Loucy (cell line): ENCODE data around the gene C1orf50.
"Not testable (repeated sequence)": the region's sequence is repeated elsewhere in the genome, so short reads cannot be mapped to it uniquely, and the experiment has no call there.

Source experiments
- H2AFZ ChIP-seq: fragments of 200-600 bp; sonication (generic); 2 replicates; pipeline ENCODE4 v1.6.0; 2016; ENCODE audit warnings: antibody characterized with exemption, mild to moderate bottlenecking, low read length, moderate library complexity
- H3F3A ChIP-seq: fragments of 200-600 bp; 2 replicates; pipeline ENCODE4 v1.6.0; 2016; ENCODE audit warnings: antibody characterized with exemption, low read depth, mild to moderate bottlenecking
- H3K27me3 ChIP-seq: fragments of 200-600 bp; sonication (generic); 2 replicates; pipeline ENCODE4 v1.6.1; 2014; ENCODE audit warnings: low read length, mild to moderate bottlenecking; ENCODE audit not compliant: insufficient read depth, poor library complexity, severe bottlenecking
- H3K36me3 ChIP-seq: fragments of 200-600 bp; sonication (generic); 2 replicates; pipeline ENCODE4 v1.6.1; 2016; ENCODE audit warnings: low read length; ENCODE audit not compliant: insufficient read depth
- H3K4me1 ChIP-seq: fragments of 200-600 bp; sonication (generic); 2 replicates; pipeline ENCODE4 v1.5.1; 2014; ENCODE audit warnings: low read length, mild to moderate bottlenecking; ENCODE audit not compliant: insufficient read depth, poor library complexity, severe bottlenecking
- H3K4me2 ChIP-seq: fragments of 200-600 bp; sonication (generic); 2 replicates; pipeline ENCODE4 v1.6.0; 2014; ENCODE audit warnings: antibody characterized with exemption, low read length, low read depth, mild to moderate bottlenecking; ENCODE audit not compliant: poor library complexity, severe bottlenecking
- H3K4me3 ChIP-seq: fragments of 200-600 bp; sonication (generic); 2 replicates; pipeline ENCODE4 v1.5.1; 2014; ENCODE audit warnings: low read length, mild to moderate bottlenecking, mixed read lengths; ENCODE audit not compliant: poor library complexity, severe bottlenecking
- H3K79me2 ChIP-seq: fragments of 200-600 bp; sonication (generic); 2 replicates; pipeline ENCODE4 v1.6.1; 2014; ENCODE audit warnings: low read length; ENCODE audit not compliant: insufficient read depth
- H3K9ac ChIP-seq: fragments of 200-600 bp; sonication (generic); 2 replicates; pipeline ENCODE4 v1.6.0; 2014; ENCODE audit warnings: mild to moderate bottlenecking, low read depth, low read length, moderate library complexity; ENCODE audit not compliant: poor library complexity, severe bottlenecking
- H3K9me2 ChIP-seq: fragments of 200-600 bp; sonication (generic); replicated peaks from 2 replicates; pipeline ENCODE4 v1.6.1; 2016; ENCODE audit warnings: low read depth, low read length, mixed read lengths
- H3K9me3 ChIP-seq: fragments of 200-600 bp; sonication (generic); 2 replicates; pipeline ENCODE4 v1.6.1; 2014; ENCODE audit warnings: mild to moderate bottlenecking, antibody characterized with exemption, low read length, low read depth; ENCODE audit not compliant: insufficient read depth
- H4K20me1 ChIP-seq: fragments of 200-600 bp; sonication (generic); 2 replicates; pipeline ENCODE4 v1.6.0; 2014; ENCODE audit warnings: antibody characterized with exemption, low read length, mild to moderate bottlenecking; ENCODE audit not compliant: insufficient read depth, poor library complexity, severe bottlenecking
- EZH2phosphoT487 ChIP-seq: fragments of 200-600 bp; IDR thresholded peaks from 2 replicates; pipeline ENCODE4 v1.6.1; 2018; ENCODE audit warnings: antibody characterized with exemption, mild to moderate bottlenecking, moderate library complexity, borderline replicate concordance
- TF ChIP-seq, protein P1 (sequence below): fragments of 200-600 bp; sonication (generic); conservative IDR thresholded peaks from 2 replicates; pipeline ENCODE4 v1.5.1; 2014; ENCODE audit warnings: mild to moderate bottlenecking, antibody characterized with exemption, low read length

The C1orf50 gene

DNA sequence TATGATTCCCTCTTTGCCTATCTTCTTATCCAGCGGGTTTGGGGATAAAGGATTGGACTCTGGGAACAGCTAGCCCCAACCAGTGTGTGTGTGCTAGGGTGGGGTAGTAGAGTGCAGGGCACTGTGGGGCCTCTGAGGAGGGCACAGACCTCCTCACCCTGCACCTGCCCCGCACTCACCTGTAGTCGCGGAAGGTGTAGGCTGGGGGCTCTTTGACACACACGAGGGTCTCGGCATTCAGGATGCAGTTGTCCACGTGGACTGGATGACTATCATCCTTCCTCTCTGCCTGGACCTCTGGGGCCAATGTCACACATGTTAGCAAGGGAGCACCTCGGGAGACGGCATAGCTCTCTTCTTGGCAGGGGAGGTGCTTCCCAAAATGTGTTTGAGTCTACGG is 19.0 kb upstream of the C1orf50 start:
- Histone ChIP-seq H3K9ac (no peak overlapping the region), H3K27me3 (no peaks in the 10 kb centered on the region), H3K4me3 (no peak overlapping the region), H3K79me2 (no peaks in the 10 kb centered on the region), H3K4me1 (no peaks in the 10 kb centered on the region), H3K4me2 (no peak overlapping the region), H3F3A (no peaks in the 10 kb centered on the region), H4K20me1 (no peaks in the 10 kb centered on the region), H3K9me3 (no peaks in the 10 kb centered on the region), H3K9me2 (no peaks in the 10 kb centered on the region), H2AFZ (no peak overlapping the region), H3K36me3 (peaks cover 32% of the 10 kb centered on the region; the same call in 1 of the 2 replicates)
- TF ChIP-seq EZH2phosphoT487, result no peak
- TF ChIP-seq, protein P1, sequence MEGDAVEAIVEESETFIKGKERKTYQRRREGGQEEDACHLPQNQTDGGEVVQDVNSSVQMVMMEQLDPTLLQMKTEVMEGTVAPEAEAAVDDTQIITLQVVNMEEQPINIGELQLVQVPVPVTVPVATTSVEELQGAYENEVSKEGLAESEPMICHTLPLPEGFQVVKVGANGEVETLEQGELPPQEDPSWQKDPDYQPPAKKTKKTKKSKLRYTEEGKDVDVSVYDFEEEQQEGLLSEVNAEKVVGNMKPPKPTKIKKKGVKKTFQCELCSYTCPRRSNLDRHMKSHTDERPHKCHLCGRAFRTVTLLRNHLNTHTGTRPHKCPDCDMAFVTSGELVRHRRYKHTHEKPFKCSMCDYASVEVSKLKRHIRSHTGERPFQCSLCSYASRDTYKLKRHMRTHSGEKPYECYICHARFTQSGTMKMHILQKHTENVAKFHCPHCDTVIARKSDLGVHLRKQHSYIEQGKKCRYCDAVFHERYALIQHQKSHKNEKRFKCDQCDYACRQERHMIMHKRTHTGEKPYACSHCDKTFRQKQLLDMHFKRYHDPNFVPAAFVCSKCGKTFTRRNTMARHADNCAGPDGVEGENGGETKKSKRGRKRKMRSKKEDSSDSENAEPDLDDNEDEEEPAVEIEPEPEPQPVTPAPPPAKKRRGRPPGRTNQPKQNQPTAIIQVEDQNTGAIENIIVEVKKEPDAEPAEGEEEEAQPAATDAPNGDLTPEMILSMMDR, result no peak

DNA sequence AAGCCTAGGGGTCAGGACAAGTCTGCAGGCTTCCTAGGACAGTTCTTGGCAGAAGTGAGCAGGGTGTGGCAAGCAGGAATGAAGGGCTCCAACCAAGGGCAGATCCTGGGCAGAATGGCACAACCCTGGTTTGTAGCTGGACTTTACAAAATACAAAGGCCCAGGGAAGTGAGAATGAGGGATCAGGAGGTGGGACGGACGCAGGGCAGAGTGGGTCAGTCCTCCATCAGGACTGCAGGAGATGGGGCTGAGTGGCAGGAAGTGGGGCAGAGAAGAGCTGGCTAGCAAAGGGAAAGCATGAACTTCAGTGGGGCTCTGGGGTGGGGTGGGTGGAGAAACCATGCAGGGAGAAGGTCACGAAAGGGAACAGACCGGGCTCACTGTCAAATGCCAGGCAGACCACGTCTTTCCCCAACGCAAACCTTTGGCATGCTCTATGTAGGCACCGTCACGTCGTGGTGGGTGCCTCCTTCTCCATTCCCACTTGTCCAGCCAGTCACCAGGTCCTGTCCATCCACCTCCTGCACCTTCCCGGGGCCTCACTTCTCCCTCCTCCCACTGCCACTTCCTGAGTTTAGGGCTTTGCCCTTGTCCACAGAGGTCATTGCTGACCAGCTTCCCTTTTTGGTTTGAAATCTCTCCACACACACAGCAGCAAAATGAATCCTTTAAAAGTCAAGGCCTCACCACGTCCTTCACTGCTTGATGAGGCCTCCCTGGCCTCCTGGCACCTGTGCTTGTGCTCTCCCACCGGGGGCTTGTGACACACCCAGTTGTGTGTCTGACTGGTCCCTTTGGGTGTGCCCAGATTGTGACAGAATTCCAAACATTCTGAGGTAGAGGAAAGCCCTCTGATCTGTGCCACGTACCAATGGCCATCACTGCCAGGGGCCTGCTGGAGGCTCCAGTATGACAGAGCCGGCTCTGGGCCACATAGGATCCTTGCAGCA is 18.3 kb upstream of the C1orf50 start:
- no peaks in the 10 kb centered on the region for H3K4me1 ChIP-seq
- no peak overlapping the region for H3K4me2 ChIP-seq
- no peak overlapping the region for H3K9ac ChIP-seq
- H2AFZ ChIP-seq, result no peak overlapping the region
- no peaks in the 10 kb centered on the region for H4K20me1 ChIP-seq
- no peaks in the 10 kb centered on the region for H3K9me3 ChIP-seq
- H3K4me3 ChIP-seq, result no peak overlapping the region
- H3K79me2 ChIP-seq, result no peaks in the 10 kb centered on the region
- H3K9me2 ChIP-seq, result no peaks in the 10 kb centered on the region
- H3F3A ChIP-seq, result no peaks in the 10 kb centered on the region
- peaks cover 32% of the 10 kb centered on the region; the same call in 1 of the 2 replicates for H3K36me3 ChIP-seq
- no peak for TF ChIP-seq EZH2phosphoT487
- TF ChIP-seq, protein P1, result no peak
- no peaks in the 10 kb centered on the region for H3K27me3 ChIP-seq

DNA sequence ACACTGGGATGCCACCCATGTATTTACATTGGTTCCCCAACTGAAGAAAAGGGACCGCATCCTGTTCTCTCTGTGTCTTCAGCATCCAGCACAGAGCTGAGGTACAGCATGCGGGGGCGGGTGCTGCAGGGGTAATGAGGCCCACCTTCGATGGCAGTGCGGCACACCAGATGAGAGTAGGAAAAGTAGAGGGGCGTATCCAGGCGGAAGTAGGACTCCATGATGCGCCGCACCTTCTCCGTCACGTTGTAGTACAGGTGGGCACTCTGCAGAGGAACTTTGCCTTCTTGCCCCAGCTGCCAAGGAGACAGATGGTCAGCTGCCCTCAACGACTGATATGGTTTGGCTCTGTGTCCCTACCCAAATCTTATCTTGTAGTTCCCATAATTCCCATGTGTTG is 17.0 kb upstream of the C1orf50 start:
- peaks cover 43% of the 10 kb centered on the region; the same call in 1 of the 2 replicates for H3K36me3 ChIP-seq
- H3K4me3 ChIP-seq, result no peak overlapping the region
- H2AFZ ChIP-seq, result no peak overlapping the region
- no peaks in the 10 kb centered on the region for H3K9me2 ChIP-seq
- no peaks in the 10 kb centered on the region for H3K79me2 ChIP-seq
- TF ChIP-seq, protein P1, result no peak
- TF ChIP-seq EZH2phosphoT487, result no peak
- no peaks in the 10 kb centered on the region for H3K9me3 ChIP-seq
- H3K4me1 ChIP-seq, result no peaks in the 10 kb centered on the region
- no peaks in the 10 kb centered on the region for H3F3A ChIP-seq
- H3K9ac ChIP-seq, result no peak overlapping the region
- H4K20me1 ChIP-seq, result no peaks in the 10 kb centered on the region
- no peaks in the 10 kb centered on the region for H3K27me3 ChIP-seq
- H3K4me2 ChIP-seq, result no peak overlapping the region

DNA sequence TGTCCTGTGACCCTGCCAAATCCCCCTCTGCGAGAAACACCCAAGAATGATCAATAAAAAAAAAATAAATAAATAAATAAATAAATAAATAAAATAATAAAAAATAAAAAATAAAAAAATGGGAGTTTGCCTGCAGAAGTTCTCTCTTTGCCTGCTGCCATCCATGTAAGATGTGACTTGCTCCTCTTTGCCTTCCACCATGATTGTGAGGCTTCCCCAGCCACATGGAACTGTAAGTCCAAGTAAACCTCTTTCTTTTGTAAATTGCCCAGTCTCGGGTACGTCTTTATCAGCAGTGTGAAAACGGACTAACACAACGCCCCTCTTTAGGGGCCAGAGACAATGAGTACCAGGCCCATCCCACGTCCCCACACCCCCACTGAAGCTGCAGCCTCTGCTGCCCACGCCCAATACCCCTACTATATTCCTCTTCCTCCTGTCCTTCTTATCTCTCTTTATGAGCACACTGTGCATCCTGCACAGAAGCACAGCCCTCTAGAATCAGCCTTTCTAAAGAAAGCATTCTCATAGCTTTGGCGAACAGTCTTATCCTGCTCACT is 15.5 kb upstream of the C1orf50 start:
- not testable (repeated sequence) for H3K9me2 ChIP-seq, H4K20me1 ChIP-seq, H3K79me2 ChIP-seq, H3K4me1 ChIP-seq, H3K4me2 ChIP-seq, H3K9me3 ChIP-seq, H3K27me3 ChIP-seq, H2AFZ ChIP-seq, H3K4me3 ChIP-seq, H3K9ac ChIP-seq, H3F3A ChIP-seq
- H3K36me3 ChIP-seq, result peaks cover 50% of the 10 kb centered on the region; the same call in 1 of the 2 replicates
